ENCODE data around the gene GALNT16.

DNA sequence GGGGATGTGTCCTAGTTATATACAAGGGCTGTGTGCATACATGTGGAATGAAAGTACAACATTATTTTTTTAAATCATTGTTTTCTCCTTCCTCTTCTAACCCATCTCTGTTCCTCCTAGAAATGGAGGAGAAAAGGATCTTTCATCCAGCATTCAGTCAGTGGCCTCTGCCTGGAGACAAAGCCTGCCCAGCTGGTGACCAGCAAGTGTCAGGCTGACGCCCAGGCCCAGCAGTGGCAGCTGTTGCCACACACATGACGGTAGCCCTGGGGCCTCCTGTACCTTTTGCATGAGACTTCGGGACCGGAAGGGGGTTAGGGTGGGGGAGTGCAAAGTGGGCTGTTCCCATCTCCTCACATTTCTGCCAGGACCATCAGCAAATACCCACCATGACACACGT, 92.0 kb downstream of the GALNT16 start:
- TF ChIP-seq GATA3 (IDR thresholded peaks at IDR 0.05; ENCODE audit: low read depth, low read length) (no peak), GATA2 (IDR thresholded peaks at IDR 0.05; ENCODE audit: low read depth, low read length) (no peak)
